Dermis microvascular lymphatic vessel endothelial cell (primary cell): ENCODE data around the gene LMAN2. TPM values are rescaled to one million over a fixed set of nuclear protein-coding genes. Genes with fewer than 3 reads are reported as not detected.
"Not testable (repeated sequence)": the region's sequence is repeated elsewhere in the genome, so short reads cannot be mapped to it uniquely, and the experiment has no call there.

ENCODE experiments used
- DNase-seq, 2 donors: peaks; one replicate each; pipeline versions ENCODE4 v3.0.0 to v3.0.0-alpha.2; 2010; ENCODE audit warnings: low read depth in 2 of 2
- total RNA-seq: library from RNA; depleted of rRNA; stranded (reverse); fragments of >200 nt; gene quantifications from 2 replicates; pipeline ENCODE4 v1.2.1, GENCODE V29; 2014

LMAN2 gene
- total RNA-seq, 1 donor from 2014 or later: 311 TPM

- DNase-seq: no peak
These were observed 1.7 kb downstream of the LMAN2 start for GRCh38 chr5:177349762-177350161.

GRCh38 chr5:177349362-177349647 lies 2.2 kb downstream of the LMAN2 start:
- no peak for DNase-seq

- DNase-seq: no peak
These were observed 3.8 kb downstream of the LMAN2 start for GRCh38 chr5:177347699-177348098.

DNA sequence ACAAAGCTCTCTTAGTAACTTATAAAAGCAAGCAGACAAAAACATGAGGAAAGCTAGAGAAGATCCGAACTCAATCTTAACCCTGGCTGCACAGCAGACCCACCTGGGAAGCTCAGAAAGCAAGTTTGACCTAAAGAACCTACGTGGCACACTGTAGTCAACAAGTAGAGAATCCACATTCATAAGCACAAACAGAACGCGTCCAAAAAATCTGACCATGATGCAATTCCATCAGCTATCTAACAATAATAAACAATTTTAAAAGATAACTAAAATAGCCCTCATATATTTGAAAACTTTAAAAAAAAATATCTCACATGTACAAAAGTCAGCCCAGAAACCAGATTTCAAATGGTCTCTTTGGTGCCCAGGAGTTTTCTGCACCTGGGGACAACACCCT lies 4.6 kb downstream of the LMAN2 start:
- no peak for DNase-seq

- DNase-seq: no peak
These were observed 6.6 kb downstream of the LMAN2 start for GRCh38 chr5:177344891-177345290.

DNA sequence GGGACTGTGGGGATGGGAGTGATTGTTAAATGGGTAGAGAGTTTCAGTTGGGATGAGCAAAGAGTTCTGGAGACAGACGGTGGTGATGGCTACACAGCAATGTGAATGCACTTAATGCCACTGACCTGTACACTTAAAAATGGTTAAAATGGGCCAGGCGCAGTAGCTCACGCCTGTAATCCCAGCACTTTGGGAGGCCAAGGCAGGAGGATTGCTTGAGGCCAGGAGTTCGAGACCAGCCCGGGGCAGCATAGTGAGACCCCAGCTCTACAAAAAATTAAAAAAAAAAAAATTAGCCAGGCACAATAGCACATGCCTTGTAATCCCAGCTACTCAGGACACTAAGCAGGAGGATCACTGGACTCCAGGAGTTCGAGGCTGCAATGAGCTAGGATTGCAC lies 7.7 kb downstream of the LMAN2 start:
- no peak for DNase-seq

DNA sequence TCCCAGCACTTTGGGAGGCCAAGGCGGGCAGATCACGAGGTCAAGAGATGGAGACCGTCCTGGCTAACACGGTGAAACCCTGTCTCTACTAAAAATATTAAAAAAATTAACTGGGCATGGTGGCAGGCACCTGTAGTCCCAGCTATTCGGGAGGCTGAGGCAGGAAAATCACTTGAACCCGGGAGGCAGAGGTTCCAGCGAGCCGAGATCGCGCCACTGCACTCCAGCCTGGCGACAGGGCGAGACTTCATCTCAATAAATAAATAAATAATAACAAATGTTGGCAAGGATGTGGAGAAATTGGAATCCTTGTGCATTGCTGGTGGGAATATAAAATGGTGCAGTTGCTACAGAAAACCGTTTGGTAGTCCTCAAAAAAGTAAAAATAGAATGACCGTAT lies 8.5 kb downstream of the LMAN2 start:
- DNase-seq: not testable (repeated sequence)

GRCh38 chr5:177339107-177339638 lies 12.3 kb downstream of the LMAN2 start:
- peak in 1 of 2 donors; percentile 45 for DNase-seq

- no peak for DNase-seq
These were observed 13.0 kb downstream of the LMAN2 start for GRCh38 chr5:177338251-177339106.

GRCh38 chr5:177336603-177337494 lies 14.6 kb downstream of the LMAN2 start:
- DNase-seq: no peak

DNA sequence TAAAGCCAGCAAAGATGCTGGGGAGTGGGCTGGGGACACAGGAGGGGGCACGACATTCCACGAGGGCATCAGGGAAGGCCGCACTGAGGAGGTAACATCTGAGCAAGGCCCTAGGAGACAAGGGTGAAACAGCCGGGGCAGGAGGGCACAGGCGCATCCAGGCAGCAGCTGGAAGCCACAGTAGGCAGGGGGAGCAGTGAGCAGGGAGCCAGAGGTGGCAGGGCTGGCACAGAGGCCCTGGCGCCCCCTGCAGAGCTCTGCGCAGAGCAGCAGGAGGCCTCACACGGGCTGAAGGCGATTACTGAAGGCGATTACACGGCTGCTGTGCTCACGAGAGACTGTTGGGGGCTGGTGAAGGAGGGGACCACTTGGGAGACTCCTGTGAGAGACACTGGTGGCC lies 15.4 kb downstream of the LMAN2 start:
- peak in 1 of 2 donors; percentile 48 for DNase-seq

- no peak for DNase-seq
These were observed 15.8 kb downstream of the LMAN2 start for GRCh38 chr5:177335701-177336065.

DNA sequence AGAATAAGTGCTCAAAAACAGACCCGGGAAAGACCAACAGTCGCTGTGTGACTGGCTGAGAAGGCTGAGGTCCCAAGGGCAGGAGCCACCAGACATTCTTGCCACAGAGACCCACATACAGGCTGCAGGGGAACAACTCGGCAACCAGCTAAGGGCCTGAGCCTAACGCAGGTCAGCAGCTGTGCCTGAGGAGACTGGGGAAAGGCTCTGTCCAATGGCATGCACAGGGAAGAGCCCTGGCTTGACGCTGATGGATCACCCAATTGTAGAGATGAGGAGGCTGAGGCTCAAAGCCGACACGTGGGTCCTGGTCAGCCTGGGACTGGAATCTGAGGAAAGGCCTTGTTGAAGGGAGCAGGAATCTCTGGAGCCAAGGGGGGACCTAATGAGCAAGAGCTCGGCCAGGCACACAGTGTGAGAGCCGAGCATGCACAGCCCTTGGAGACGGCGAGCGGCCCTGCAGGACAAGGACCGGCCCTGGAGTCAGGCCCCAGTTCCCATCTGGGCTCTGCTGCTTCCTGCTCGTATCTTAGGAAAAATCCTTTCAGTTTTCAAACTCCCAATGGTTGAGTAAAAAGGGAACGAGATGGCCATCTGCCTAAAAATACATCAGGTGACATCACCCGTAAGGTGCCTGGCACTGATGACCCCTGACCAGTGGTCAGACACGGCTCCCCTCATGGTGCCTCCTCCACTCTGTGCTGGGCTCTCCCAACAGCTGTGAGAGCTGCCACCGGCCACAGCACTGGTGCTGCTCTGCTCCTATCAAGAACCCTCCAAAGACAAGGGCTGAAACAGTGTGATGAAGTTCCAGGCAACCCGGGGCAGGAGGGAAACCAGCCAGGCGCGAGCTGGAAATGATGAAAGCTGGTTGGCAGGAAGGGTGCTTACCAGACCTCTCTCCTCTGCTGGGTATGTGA lies 16.4 kb downstream of the LMAN2 start:
- DNase-seq: no peak

DNA sequence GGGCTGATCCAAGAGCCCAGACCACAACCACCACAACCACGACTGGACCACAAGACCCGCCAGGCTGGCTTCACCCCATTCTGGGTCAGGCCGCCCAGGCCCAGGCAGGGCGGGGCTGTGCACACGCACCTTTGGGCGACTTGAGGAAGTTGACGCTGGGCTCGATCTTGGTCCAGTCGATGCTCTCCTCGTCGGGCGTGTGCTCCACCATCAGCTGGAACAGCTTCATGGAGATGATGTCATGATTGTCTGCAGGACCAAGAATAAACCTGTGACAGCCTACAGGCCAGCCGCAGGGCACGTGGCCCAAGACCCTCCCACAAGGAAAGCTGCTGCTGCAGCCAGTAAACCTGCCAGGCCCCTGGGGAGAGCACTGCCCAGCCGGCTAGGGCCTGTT lies 17.3 kb downstream of the LMAN2 start:
- DNase-seq: no peak

GRCh38 chr5:177333420-177334154 lies 17.9 kb downstream of the LMAN2 start:
- no peak for DNase-seq

GRCh38 chr5:177332896-177333260 lies 18.6 kb downstream of the LMAN2 start:
- DNase-seq: no peak

GRCh38 chr5:177332031-177332895 lies 19.2 kb downstream of the LMAN2 start:
- DNase-seq: no peak

- DNase-seq: no peak
These were observed 20.3 kb downstream of the LMAN2 start for GRCh38 chr5:177330991-177331842.

GRCh38 chr5:177329883-177330282 lies 21.6 kb downstream of the LMAN2 start:
- no peak for DNase-seq
